ENCODE data around the gene DCC.

Gene DCC

DNA sequence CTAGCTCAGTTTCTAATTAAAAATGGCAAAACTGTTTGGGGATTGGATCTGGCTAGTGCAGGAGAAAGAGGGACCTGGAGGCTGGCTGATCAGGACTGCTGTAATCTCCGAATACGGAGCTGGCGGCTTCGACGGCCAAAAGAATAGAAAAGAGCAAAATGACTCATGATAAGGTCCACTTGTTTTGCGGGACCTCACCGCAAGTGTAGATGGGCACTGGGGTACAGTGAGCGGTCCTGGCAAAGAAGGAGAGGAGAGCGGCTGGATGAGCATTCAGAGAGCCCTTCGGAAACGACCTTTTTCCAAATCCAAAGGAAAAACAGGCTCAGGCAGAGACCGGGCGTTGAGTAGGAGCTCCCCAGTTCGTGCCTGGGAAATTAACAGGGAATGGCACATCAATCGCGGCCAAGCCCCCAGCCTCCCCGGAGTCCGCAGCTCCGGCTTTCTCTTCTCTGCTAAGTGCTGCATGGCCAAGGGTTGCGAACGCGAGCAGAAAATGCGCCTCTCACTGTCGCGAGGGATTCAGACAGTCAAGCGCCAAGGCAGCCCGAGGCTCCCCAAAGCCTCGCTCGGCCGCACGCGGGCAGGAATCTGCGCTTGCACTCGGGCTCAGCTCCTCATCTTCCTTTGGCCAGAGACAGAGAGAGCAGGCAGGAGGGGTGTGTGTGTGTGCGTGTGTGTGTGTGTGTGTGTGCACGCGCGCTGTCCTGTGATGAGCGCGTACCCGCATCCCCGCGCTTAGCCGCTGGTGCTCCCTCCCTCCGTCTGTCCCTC is 1.8 kb downstream of the DCC start:
- H3K36me3 ChIP-seq (ENCODE audit: low read depth): no peaks in the 10 kb centered on the region
- TF ChIP-seq, protein P1, sequence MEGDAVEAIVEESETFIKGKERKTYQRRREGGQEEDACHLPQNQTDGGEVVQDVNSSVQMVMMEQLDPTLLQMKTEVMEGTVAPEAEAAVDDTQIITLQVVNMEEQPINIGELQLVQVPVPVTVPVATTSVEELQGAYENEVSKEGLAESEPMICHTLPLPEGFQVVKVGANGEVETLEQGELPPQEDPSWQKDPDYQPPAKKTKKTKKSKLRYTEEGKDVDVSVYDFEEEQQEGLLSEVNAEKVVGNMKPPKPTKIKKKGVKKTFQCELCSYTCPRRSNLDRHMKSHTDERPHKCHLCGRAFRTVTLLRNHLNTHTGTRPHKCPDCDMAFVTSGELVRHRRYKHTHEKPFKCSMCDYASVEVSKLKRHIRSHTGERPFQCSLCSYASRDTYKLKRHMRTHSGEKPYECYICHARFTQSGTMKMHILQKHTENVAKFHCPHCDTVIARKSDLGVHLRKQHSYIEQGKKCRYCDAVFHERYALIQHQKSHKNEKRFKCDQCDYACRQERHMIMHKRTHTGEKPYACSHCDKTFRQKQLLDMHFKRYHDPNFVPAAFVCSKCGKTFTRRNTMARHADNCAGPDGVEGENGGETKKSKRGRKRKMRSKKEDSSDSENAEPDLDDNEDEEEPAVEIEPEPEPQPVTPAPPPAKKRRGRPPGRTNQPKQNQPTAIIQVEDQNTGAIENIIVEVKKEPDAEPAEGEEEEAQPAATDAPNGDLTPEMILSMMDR (IDR thresholded peaks at IDR 0.05; ENCODE audit: poor library complexity, severe bottlenecking): no peak
- DNase-seq (ENCODE audit: low spot score) (no peak), ATAC-seq (ENCODE audit: low read depth) (no peak)
- H3K9me3 ChIP-seq (ENCODE audit: severe bottlenecking): no peaks in the 10 kb centered on the region
- H3K4me1 ChIP-seq (ENCODE audit: insufficient read depth, poor library complexity, severe bottlenecking): no peaks in the 10 kb centered on the region
- peaks cover 56% of the 10 kb centered on the region for H3K27me3 ChIP-seq (ENCODE audit: insufficient read depth, poor library complexity, severe bottlenecking)
- H3K4me3 ChIP-seq (ENCODE audit: severe bottlenecking): no peak overlapping the region
- no peak overlapping the region for H3K27ac ChIP-seq (ENCODE audit: poor library complexity, severe bottlenecking)

DNA sequence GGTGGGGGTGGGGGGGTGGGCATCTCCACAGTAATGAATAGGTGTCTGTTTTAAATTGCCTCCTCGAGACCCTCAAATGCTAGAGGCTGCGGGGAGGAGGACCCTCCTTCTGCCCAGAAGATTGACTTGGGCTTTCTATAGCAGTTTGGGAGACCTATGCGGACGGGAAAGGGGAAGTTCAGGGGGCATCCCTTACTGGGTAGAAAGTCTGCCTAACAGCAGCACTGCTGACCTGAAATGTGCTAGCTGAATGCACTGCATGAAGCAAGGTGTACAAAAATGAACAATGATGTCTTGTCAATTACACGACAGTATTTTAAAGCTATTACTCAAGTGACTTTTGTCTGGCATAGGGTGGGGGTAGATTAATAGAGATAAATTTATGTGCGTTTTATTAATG is 2.5 kb downstream of the DCC start:
- H3K4me3 ChIP-seq (ENCODE audit: severe bottlenecking): no peak overlapping the region
- DNase-seq (ENCODE audit: low spot score) (no peak), ATAC-seq (ENCODE audit: low read depth) (no peak)
- H3K4me1 ChIP-seq (ENCODE audit: insufficient read depth, poor library complexity, severe bottlenecking): no peaks in the 10 kb centered on the region
- no peak overlapping the region for H3K27ac ChIP-seq (ENCODE audit: poor library complexity, severe bottlenecking)
- H3K27me3 ChIP-seq (ENCODE audit: insufficient read depth, poor library complexity, severe bottlenecking): peaks cover 56% of the 10 kb centered on the region
- TF ChIP-seq, protein P1 (IDR thresholded peaks at IDR 0.05; ENCODE audit: poor library complexity, severe bottlenecking): no peak
- no peaks in the 10 kb centered on the region for H3K36me3 ChIP-seq (ENCODE audit: low read depth)
- no peaks in the 10 kb centered on the region for H3K9me3 ChIP-seq (ENCODE audit: severe bottlenecking)

DNA sequence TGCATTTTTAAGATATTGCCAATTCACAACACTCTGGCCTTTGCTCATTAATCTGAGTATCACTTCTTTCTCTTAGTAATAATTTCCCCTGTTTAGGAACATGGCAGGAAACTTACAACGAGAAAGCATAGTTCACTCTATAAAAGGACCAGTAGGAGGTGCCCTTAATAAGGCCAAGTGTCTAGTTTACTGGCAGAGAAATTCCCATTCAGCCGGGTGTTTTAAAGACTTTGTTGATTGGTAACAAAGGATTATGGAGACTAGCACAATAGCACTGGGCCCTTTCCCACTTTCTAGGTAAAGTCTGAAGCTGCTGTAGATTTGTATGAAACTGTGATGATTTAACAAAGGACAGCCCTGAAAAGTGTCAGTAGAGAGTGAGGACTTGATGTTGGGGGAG is 3.1 kb downstream of the DCC start:
- TF ChIP-seq, protein P1 (IDR thresholded peaks at IDR 0.05; ENCODE audit: poor library complexity, severe bottlenecking): no peak
- ATAC-seq (ENCODE audit: low read depth): no peak
- Histone ChIP-seq H3K36me3 (ENCODE audit: low read depth) (no peaks in the 10 kb centered on the region), H3K27ac (ENCODE audit: poor library complexity, severe bottlenecking) (no peak overlapping the region), H3K9me3 (ENCODE audit: severe bottlenecking) (no peaks in the 10 kb centered on the region), H3K27me3 (ENCODE audit: insufficient read depth, poor library complexity, severe bottlenecking) (peaks cover 56% of the 10 kb centered on the region), H3K4me1 (ENCODE audit: insufficient read depth, poor library complexity, severe bottlenecking) (no peaks in the 10 kb centered on the region), H3K4me3 (ENCODE audit: severe bottlenecking) (no peak overlapping the region)
- no peak for DNase-seq (ENCODE audit: low spot score)

DNA sequence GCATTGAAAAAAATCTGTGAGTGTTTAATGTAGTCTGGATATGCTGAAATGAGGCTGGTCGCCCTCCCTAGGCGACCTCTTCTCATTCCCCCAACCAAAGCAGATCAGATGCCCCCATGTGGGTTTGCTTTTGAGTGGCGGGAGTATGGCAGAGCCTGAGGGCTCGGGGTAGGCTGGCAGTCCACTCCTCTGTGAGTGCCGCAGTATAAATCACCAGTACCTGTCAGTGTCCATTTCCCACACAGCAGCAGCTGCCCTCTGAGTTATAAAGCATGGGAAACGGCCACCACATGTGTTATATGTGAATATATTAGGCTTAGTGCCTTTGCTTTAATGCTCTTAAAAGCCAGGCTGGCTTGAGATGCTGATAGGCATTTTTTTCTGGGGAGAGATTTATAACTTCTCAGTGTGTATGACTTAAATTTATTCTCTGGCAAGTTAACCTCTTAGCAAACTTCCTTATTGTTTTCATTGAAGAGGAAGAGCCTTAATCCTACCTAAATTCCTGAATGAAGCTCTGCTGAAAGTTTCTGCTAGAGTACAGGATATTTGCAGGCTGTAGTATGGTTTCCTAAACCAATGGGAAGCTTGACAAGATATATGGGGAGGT is 3.8 kb downstream of the DCC start:
- TF ChIP-seq, protein P1 (IDR thresholded peaks at IDR 0.05; ENCODE audit: poor library complexity, severe bottlenecking): no peak
- Histone ChIP-seq H3K36me3 (ENCODE audit: low read depth) (no peaks in the 10 kb centered on the region), H3K4me3 (ENCODE audit: severe bottlenecking) (no peak overlapping the region)

DNA sequence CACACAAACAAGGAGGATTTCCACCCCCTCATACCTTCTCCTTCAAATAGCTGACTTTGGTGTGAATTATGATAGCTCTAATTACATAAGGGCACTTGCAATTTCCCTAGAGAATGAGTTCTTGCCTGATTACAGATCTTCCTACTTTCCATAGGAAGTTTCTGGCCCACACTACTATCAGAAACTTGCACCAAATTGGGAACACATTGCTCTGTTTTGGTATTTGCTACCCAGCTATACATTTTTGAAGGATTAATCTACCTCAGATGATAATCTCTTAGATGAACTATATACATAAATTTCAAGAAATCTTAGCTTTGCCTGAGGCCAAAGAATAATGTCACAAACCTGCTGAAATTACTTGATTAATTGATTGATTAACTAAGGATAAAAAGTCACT is 4.9 kb downstream of the DCC start:
- H3K4me1 ChIP-seq (ENCODE audit: insufficient read depth, poor library complexity, severe bottlenecking): no peaks in the 10 kb centered on the region
- ATAC-seq (ENCODE audit: low read depth) (no peak), DNase-seq (ENCODE audit: low spot score) (no peak)
- peaks cover 43% of the 10 kb centered on the region for H3K27me3 ChIP-seq (ENCODE audit: insufficient read depth, poor library complexity, severe bottlenecking)
- H3K27ac ChIP-seq (ENCODE audit: poor library complexity, severe bottlenecking): no peak overlapping the region
- no peak overlapping the region for H3K4me3 ChIP-seq (ENCODE audit: severe bottlenecking)
- TF ChIP-seq, protein P1 (IDR thresholded peaks at IDR 0.05; ENCODE audit: poor library complexity, severe bottlenecking): no peak
- H3K9me3 ChIP-seq (ENCODE audit: severe bottlenecking): no peaks in the 10 kb centered on the region
- H3K36me3 ChIP-seq (ENCODE audit: low read depth): no peaks in the 10 kb centered on the region

More for the DNA sequence above, 3.8 kb downstream of the DCC start:
- Histone ChIP-seq H3K27me3 (ENCODE audit: insufficient read depth, poor library complexity, severe bottlenecking) (peaks cover 54% of the 10 kb centered on the region), H3K9me3 (ENCODE audit: severe bottlenecking) (no peaks in the 10 kb centered on the region), H3K4me1 (ENCODE audit: insufficient read depth, poor library complexity, severe bottlenecking) (no peaks in the 10 kb centered on the region), H3K27ac (ENCODE audit: poor library complexity, severe bottlenecking) (no peak overlapping the region)
- ATAC-seq (ENCODE audit: low read depth): no peak
- no peak for DNase-seq (ENCODE audit: low spot score)
